Measurements from ENCODE around the gene ASCL5.

The ASCL5 gene

GRCh38 chr1:201096977-201097856 is 29.8 kb downstream of the ASCL5 start:
- Histone ChIP-seq H3K9ac (ENCODE audit: insufficient read length, low read depth) (no peak overlapping the region), H3K4me1 (ENCODE audit: insufficient read depth, insufficient read length) (peaks cover 26% of the 10 kb centered on the region), H3K9me3 (ENCODE audit: insufficient read depth, low read length) (no peaks in the 10 kb centered on the region), H3K4me3 (ENCODE audit: insufficient read length, low read depth) (no peak overlapping the region), H3K36me3 (ENCODE audit: insufficient read depth, insufficient read length, low read length) (no peaks in the 10 kb centered on the region), H3K27me3 (ENCODE audit: insufficient read depth, insufficient read length) (peaks cover 45% of the 10 kb centered on the region)
- TF ChIP-seq SUZ12 (IDR thresholded peaks at IDR 0.05; ENCODE audit: extremely low read depth, insufficient read depth, insufficient read length) (no peak), YY1 (IDR thresholded peaks at IDR 0.05; ENCODE audit: insufficient read depth, insufficient read length) (no peak), ZNF274 (IDR thresholded peaks at IDR 0.05; ENCODE audit: low read depth, low read length) (no peak)
- no peak for DNase-seq (ENCODE audit: low read depth, low spot score)

- TF ChIP-seq SUZ12 (IDR thresholded peaks at IDR 0.05; ENCODE audit: extremely low read depth, insufficient read depth, insufficient read length): no peak
- TF ChIP-seq YY1 (IDR thresholded peaks at IDR 0.05; ENCODE audit: insufficient read depth, insufficient read length): no peak
- TF ChIP-seq ZNF274 (IDR thresholded peaks at IDR 0.05; ENCODE audit: low read depth, low read length): no peak
- peaks cover 37% of the 10 kb centered on the region for H3K27me3 ChIP-seq (ENCODE audit: insufficient read depth, insufficient read length)
- H3K9me3 ChIP-seq (ENCODE audit: insufficient read depth, low read length): no peaks in the 10 kb centered on the region
- peaks cover 26% of the 10 kb centered on the region for H3K4me1 ChIP-seq (ENCODE audit: insufficient read depth, insufficient read length)
- no peak for DNase-seq (ENCODE audit: low read depth, low spot score)
- no peaks in the 10 kb centered on the region for H3K36me3 ChIP-seq (ENCODE audit: insufficient read depth, insufficient read length, low read length)
- no peak overlapping the region for H3K9ac ChIP-seq (ENCODE audit: insufficient read length, low read depth)
- no peak overlapping the region for H3K4me3 ChIP-seq (ENCODE audit: insufficient read length, low read depth)
Observed at GRCh38 chr1:201096041-201096461, 30.9 kb downstream of the ASCL5 start.

- TF ChIP-seq SUZ12 (IDR thresholded peaks at IDR 0.05; ENCODE audit: extremely low read depth, insufficient read depth, insufficient read length): no peak
- TF ChIP-seq ZNF274 (IDR thresholded peaks at IDR 0.05; ENCODE audit: low read depth, low read length): no peak
- no peak for TF ChIP-seq YY1 (IDR thresholded peaks at IDR 0.05; ENCODE audit: insufficient read depth, insufficient read length)
- DNase-seq (ENCODE audit: low read depth, low spot score): no peak
- Histone ChIP-seq H3K9me3 (ENCODE audit: insufficient read depth, low read length) (no peaks in the 10 kb centered on the region), H3K9ac (ENCODE audit: insufficient read length, low read depth) (no peak overlapping the region), H3K4me1 (ENCODE audit: insufficient read depth, insufficient read length) (peaks cover 26% of the 10 kb centered on the region), H3K36me3 (ENCODE audit: insufficient read depth, insufficient read length, low read length) (no peaks in the 10 kb centered on the region), H3K4me3 (ENCODE audit: insufficient read length, low read depth) (no peak overlapping the region), H3K27me3 (ENCODE audit: insufficient read depth, insufficient read length) (peaks cover 34% of the 10 kb centered on the region)
Observed at GRCh38 chr1:201095581-201095980, 31.4 kb downstream of the ASCL5 start.

GRCh38 chr1:201094832-201095231 is 32.2 kb downstream of the ASCL5 start:
- Histone ChIP-seq H3K27me3 (ENCODE audit: insufficient read depth, insufficient read length) (peaks cover 29% of the 10 kb centered on the region), H3K9me3 (ENCODE audit: insufficient read depth, low read length) (no peaks in the 10 kb centered on the region)
- DNase-seq (ENCODE audit: low read depth, low spot score): no peak

GRCh38 chr1:201093962-201094361 is 33.0 kb downstream of the ASCL5 start:
- H3K4me1 ChIP-seq (ENCODE audit: insufficient read depth, insufficient read length): peaks cover 20% of the 10 kb centered on the region
- TF ChIP-seq SUZ12 (IDR thresholded peaks at IDR 0.05; ENCODE audit: extremely low read depth, insufficient read depth, insufficient read length) (no peak), ZNF274 (IDR thresholded peaks at IDR 0.05; ENCODE audit: low read depth, low read length) (no peak), YY1 (IDR thresholded peaks at IDR 0.05; ENCODE audit: insufficient read depth, insufficient read length) (no peak)
- H3K36me3 ChIP-seq (ENCODE audit: insufficient read depth, insufficient read length, low read length): no peaks in the 10 kb centered on the region
- H3K4me3 ChIP-seq (ENCODE audit: insufficient read length, low read depth): no peak overlapping the region
- H3K9ac ChIP-seq (ENCODE audit: insufficient read length, low read depth): no peak overlapping the region
- H3K9me3 ChIP-seq (ENCODE audit: insufficient read depth, low read length): no peaks in the 10 kb centered on the region
- peaks cover 24% of the 10 kb centered on the region for H3K27me3 ChIP-seq (ENCODE audit: insufficient read depth, insufficient read length)
- DNase-seq (ENCODE audit: low read depth, low spot score): no peak

More at GRCh38 chr1:201094832-201095231, 32.2 kb downstream of the ASCL5 start:
- H3K4me3 ChIP-seq (ENCODE audit: insufficient read length, low read depth): no peak overlapping the region
- no peak overlapping the region for H3K9ac ChIP-seq (ENCODE audit: insufficient read length, low read depth)
- H3K4me1 ChIP-seq (ENCODE audit: insufficient read depth, insufficient read length): peaks cover 21% of the 10 kb centered on the region
- TF ChIP-seq YY1 (IDR thresholded peaks at IDR 0.05; ENCODE audit: insufficient read depth, insufficient read length) (no peak), SUZ12 (IDR thresholded peaks at IDR 0.05; ENCODE audit: extremely low read depth, insufficient read depth, insufficient read length) (no peak), ZNF274 (IDR thresholded peaks at IDR 0.05; ENCODE audit: low read depth, low read length) (no peak)
- no peaks in the 10 kb centered on the region for H3K36me3 ChIP-seq (ENCODE audit: insufficient read depth, insufficient read length, low read length)

GRCh38 chr1:201093561-201093960 is 33.4 kb downstream of the ASCL5 start:
- H3K27me3 ChIP-seq (ENCODE audit: insufficient read depth, insufficient read length): peaks cover 24% of the 10 kb centered on the region
- H3K4me3 ChIP-seq (ENCODE audit: insufficient read length, low read depth): no peak overlapping the region
- TF ChIP-seq SUZ12 (IDR thresholded peaks at IDR 0.05; ENCODE audit: extremely low read depth, insufficient read depth, insufficient read length) (no peak), YY1 (IDR thresholded peaks at IDR 0.05; ENCODE audit: insufficient read depth, insufficient read length) (no peak), ZNF274 (IDR thresholded peaks at IDR 0.05; ENCODE audit: low read depth, low read length) (no peak)
- H3K4me1 ChIP-seq (ENCODE audit: insufficient read depth, insufficient read length): peaks cover 20% of the 10 kb centered on the region
- no peaks in the 10 kb centered on the region for H3K9me3 ChIP-seq (ENCODE audit: insufficient read depth, low read length)
- DNase-seq (ENCODE audit: low read depth, low spot score): no peak
- no peak overlapping the region for H3K9ac ChIP-seq (ENCODE audit: insufficient read length, low read depth)
- no peaks in the 10 kb centered on the region for H3K36me3 ChIP-seq (ENCODE audit: insufficient read depth, insufficient read length, low read length)

- no peaks in the 10 kb centered on the region for H3K9me3 ChIP-seq (ENCODE audit: insufficient read depth, low read length)
- DNase-seq (ENCODE audit: low read depth, low spot score): no peak
- peaks cover 20% of the 10 kb centered on the region for H3K4me1 ChIP-seq (ENCODE audit: insufficient read depth, insufficient read length)
- no peak overlapping the region for H3K9ac ChIP-seq (ENCODE audit: insufficient read length, low read depth)
- no peak for TF ChIP-seq ZNF274 (IDR thresholded peaks at IDR 0.05; ENCODE audit: low read depth, low read length)
- TF ChIP-seq YY1 (IDR thresholded peaks at IDR 0.05; ENCODE audit: insufficient read depth, insufficient read length): no peak
- no peak for TF ChIP-seq SUZ12 (IDR thresholded peaks at IDR 0.05; ENCODE audit: extremely low read depth, insufficient read depth, insufficient read length)
- H3K36me3 ChIP-seq (ENCODE audit: insufficient read depth, insufficient read length, low read length): no peaks in the 10 kb centered on the region
- H3K4me3 ChIP-seq (ENCODE audit: insufficient read length, low read depth): no peak overlapping the region
- peaks cover 20% of the 10 kb centered on the region for H3K27me3 ChIP-seq (ENCODE audit: insufficient read depth, insufficient read length)
Observed at GRCh38 chr1:201092738-201093137, 34.2 kb downstream of the ASCL5 start.
